Testis (tissue), 2 donors: ENCODE measurements around the gene COL4A2.

ENCODE experiments used
- POLR2A ChIP-seq: fragments of 450-650 bp; IDR thresholded peaks from one replicate; pipeline ENCODE4 v1.6.1; 2017; ENCODE audit warnings: antibody characterized with exemption, mild to moderate bottlenecking, moderate library complexity
- TF ChIP-seq, protein P1 (sequence below), 3 experiments: fragments of 450-650 bp in 2 of 3; fragments of 200-600 bp in 1 of 3; sonication (generic) in 1 of 3; IDR thresholded peaks; one replicate each; pipeline ENCODE4 v1.5.1; 2016 to 2019; ENCODE audit warnings: antibody characterized with exemption in 3 of 3, mild to moderate bottlenecking in 2 of 3, moderate library complexity in 1 of 3

DNA sequence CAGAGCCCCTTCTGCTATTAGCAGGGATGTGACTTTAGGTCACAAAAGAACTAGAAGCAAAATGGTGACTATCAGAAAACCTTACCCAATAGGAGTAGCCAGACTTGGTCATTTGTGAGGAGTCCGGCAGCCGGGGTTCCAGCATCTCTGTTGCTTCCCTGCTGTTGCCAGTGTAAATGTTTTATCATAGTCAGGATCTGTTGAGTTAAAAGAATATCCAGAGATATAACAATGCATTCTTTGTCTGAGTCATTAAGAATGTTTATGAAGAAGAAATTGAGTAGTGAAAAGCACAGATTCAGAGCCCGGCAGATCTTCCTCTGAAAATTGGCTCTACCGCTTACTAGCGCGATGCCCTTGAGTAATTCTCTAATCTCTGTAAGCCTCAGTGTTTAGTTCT is 84.2 kb downstream of the COL4A2 start:
- TF ChIP-seq POLR2A, result no peak
- TF ChIP-seq, protein P1, sequence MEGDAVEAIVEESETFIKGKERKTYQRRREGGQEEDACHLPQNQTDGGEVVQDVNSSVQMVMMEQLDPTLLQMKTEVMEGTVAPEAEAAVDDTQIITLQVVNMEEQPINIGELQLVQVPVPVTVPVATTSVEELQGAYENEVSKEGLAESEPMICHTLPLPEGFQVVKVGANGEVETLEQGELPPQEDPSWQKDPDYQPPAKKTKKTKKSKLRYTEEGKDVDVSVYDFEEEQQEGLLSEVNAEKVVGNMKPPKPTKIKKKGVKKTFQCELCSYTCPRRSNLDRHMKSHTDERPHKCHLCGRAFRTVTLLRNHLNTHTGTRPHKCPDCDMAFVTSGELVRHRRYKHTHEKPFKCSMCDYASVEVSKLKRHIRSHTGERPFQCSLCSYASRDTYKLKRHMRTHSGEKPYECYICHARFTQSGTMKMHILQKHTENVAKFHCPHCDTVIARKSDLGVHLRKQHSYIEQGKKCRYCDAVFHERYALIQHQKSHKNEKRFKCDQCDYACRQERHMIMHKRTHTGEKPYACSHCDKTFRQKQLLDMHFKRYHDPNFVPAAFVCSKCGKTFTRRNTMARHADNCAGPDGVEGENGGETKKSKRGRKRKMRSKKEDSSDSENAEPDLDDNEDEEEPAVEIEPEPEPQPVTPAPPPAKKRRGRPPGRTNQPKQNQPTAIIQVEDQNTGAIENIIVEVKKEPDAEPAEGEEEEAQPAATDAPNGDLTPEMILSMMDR (IDR thresholded peaks at IDR 0.05), result no peak
